ENCODE data around the gene OLFM4.

Gene OLFM4

GRCh38 chr13:53064731-53065130 lies 36.1 kb downstream of the OLFM4 start:
- TF ChIP-seq USF1 (IDR thresholded peaks at IDR 0.05) (no peak), TEAD4 (IDR thresholded peaks at IDR 0.05) (no peak)

GRCh38 chr13:53066411-53066810 lies 37.8 kb downstream of the OLFM4 start:
- no peak for TF ChIP-seq CREB1 (IDR thresholded peaks at IDR 0.05; ENCODE audit: low read depth)

- TF ChIP-seq TAF1 (IDR thresholded peaks at IDR 0.05; ENCODE audit: low read depth), result no peak
Observed at GRCh38 chr13:53068585-53069520, 40.2 kb downstream of the OLFM4 start.

GRCh38 chr13:53069800-53070199 lies 41.2 kb downstream of the OLFM4 start:
- TF ChIP-seq REST (IDR thresholded peaks at IDR 0.05; ENCODE audit: low read depth) (no peak), TAF1 (IDR thresholded peaks at IDR 0.05; ENCODE audit: low read depth) (no peak), MAX (IDR thresholded peaks at IDR 0.05) (no peak), FOXM1 (IDR thresholded peaks at IDR 0.05; ENCODE audit: borderline replicate concordance, low read depth) (no peak), TCF12 (IDR thresholded peaks at IDR 0.05; ENCODE audit: low read depth) (no peak), ZBTB7A (IDR thresholded peaks at IDR 0.05; ENCODE audit: low read depth) (no peak), CREB1 (IDR thresholded peaks at IDR 0.05; ENCODE audit: low read depth) (no peak), RAD21 (IDR thresholded peaks at IDR 0.05; ENCODE audit: low read depth) (no peak), CEBPB (IDR thresholded peaks at IDR 0.05) (no peak), NFIC (IDR thresholded peaks at IDR 0.05) (no peak), EP300 (IDR thresholded peaks at IDR 0.05; ENCODE audit: borderline replicate concordance) (no peak), TEAD4 (IDR thresholded peaks at IDR 0.05) (no peak)

GRCh38 chr13:53073711-53074110 lies 45.1 kb downstream of the OLFM4 start:
- TF ChIP-seq YY1 (IDR thresholded peaks at IDR 0.05; ENCODE audit: low read depth), result no peak
- TF ChIP-seq NFIC (IDR thresholded peaks at IDR 0.05), result no peak
- TF ChIP-seq CREB1 (IDR thresholded peaks at IDR 0.05; ENCODE audit: low read depth), result no peak
- TF ChIP-seq FOXM1 (IDR thresholded peaks at IDR 0.05; ENCODE audit: borderline replicate concordance, low read depth), result no peak
- no peak for TF ChIP-seq ZBTB7A (IDR thresholded peaks at IDR 0.05; ENCODE audit: low read depth)
- TF ChIP-seq USF1 (IDR thresholded peaks at IDR 0.05), result no peak
- no peak for TF ChIP-seq TCF12 (IDR thresholded peaks at IDR 0.05; ENCODE audit: low read depth)
- TF ChIP-seq EGR1 (IDR thresholded peaks at IDR 0.05), result no peak
- TF ChIP-seq TAF1 (IDR thresholded peaks at IDR 0.05; ENCODE audit: low read depth), result no peak
- TF ChIP-seq MAX (IDR thresholded peaks at IDR 0.05), result no peak
- no peak for TF ChIP-seq CEBPB (IDR thresholded peaks at IDR 0.05)
- TF ChIP-seq TEAD4 (IDR thresholded peaks at IDR 0.05), result no peak
- TF ChIP-seq RAD21 (IDR thresholded peaks at IDR 0.05; ENCODE audit: low read depth), result no peak
- TF ChIP-seq EP300 (IDR thresholded peaks at IDR 0.05; ENCODE audit: borderline replicate concordance), result no peak
- no peak for TF ChIP-seq REST (IDR thresholded peaks at IDR 0.05; ENCODE audit: low read depth)

GRCh38 chr13:53074114-53074513 lies 45.5 kb downstream of the OLFM4 start:
- TF ChIP-seq RAD21 (IDR thresholded peaks at IDR 0.05; ENCODE audit: low read depth) (no peak), FOXM1 (IDR thresholded peaks at IDR 0.05; ENCODE audit: borderline replicate concordance, low read depth) (no peak), EP300 (IDR thresholded peaks at IDR 0.05; ENCODE audit: borderline replicate concordance) (no peak), CEBPB (IDR thresholded peaks at IDR 0.05) (no peak), TEAD4 (IDR thresholded peaks at IDR 0.05) (no peak), MAX (IDR thresholded peaks at IDR 0.05) (no peak), REST (IDR thresholded peaks at IDR 0.05; ENCODE audit: low read depth) (no peak), TCF12 (IDR thresholded peaks at IDR 0.05; ENCODE audit: low read depth) (no peak), USF1 (IDR thresholded peaks at IDR 0.05) (no peak), EGR1 (IDR thresholded peaks at IDR 0.05) (no peak), YY1 (IDR thresholded peaks at IDR 0.05; ENCODE audit: low read depth) (no peak), TAF1 (IDR thresholded peaks at IDR 0.05; ENCODE audit: low read depth) (no peak), CREB1 (IDR thresholded peaks at IDR 0.05; ENCODE audit: low read depth) (no peak), NFIC (IDR thresholded peaks at IDR 0.05) (no peak), ZBTB7A (IDR thresholded peaks at IDR 0.05; ENCODE audit: low read depth) (no peak)

All from Ishikawa (cell line).